Stimulated activated CD8-positive, alpha-beta memory T cell treated with anti-CD3 and anti-CD28 coated beads, Interleukin-4, amount 100 ng/mL, for 1 hour (primary cell): ENCODE results near the gene MYBPHL.

Experiments used
- DNase-seq, 2 donors: peaks; one replicate each; pipeline ENCODE4 v3.0.0-alpha.2; 2020; ENCODE audit warnings: low read depth in 2 of 2, low spot score in 1 of 2

The MYBPHL gene, protein sequence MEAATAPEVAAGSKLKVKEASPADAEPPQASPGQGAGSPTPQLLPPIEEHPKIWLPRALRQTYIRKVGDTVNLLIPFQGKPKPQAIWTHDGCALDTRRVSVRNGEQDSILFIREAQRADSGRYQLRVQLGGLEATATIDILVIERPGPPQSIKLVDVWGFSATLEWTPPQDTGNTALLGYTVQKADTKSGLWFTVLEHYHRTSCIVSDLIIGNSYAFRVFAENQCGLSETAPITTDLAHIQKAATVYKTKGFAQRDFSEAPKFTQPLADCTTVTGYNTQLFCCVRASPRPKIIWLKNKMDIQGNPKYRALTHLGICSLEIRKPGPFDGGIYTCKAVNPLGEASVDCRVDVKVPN

DNA sequence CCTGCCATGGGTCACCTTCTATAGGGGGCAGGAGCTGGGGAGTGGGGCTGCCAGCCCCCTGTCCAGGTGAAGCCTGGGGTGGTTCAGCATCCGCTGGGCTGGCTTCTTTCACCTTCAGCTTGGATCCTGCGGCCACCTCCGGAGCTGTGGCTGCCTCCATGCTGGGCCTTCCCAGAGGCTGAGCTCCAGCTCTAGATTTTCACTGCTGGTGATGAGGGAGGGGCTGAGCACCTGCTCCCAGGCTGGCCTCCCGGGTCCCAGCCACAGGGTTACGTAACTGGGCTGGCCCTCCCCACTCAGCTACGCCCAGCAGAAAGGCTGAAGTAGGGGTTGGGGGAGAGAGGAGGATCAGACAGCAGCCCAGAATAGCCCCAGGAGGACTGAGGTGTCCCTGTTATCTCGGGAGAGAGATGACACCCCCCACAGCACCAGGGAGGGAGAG lies at the start of gene MYBPHL:
MYBPHL (minus strand) TSS at position 180 of the 442 bp plus-strand sequence; CDS start at position 160, 20 bp downstream.
- no peak for DNase-seq

DNA sequence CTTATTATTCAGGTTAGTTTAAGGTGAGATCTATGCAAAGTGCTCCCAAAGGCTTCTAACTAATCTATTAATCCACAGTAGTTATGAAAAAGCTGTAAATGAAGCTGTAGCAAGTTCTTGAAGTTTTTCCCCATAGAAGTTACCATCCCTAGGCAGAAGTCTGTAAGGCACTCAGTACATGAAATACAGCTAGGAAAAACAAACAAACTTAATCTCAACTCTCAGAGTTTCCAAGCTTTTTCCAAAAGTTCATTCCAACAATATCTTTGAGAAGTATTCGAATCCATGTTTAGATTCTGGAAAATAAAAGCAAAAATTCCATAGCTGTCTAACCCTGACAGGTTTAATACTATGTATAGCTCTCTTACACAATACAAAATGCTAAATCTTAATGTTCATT lies 49.7 kb upstream of the MYBPHL start:
- no peak for DNase-seq

DNA sequence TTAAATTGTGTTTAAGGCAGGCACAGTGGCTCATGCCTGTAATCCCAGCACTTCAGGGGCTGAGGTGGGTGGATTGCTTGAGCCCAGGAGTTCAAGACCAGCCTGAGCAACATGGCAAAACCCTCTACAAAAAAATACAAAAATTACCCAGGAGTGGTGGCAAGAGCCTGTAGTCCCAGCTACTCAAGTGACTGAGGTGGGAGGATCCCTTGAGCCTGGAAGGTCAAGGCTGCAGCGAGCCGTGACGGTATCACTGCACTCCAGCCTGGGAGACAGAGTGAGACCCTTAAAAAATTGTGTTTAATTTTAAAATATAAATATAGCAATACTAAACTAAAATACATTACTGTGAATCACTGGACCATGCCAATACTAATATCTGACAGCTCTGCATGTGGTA lies 48.1 kb upstream of the MYBPHL start:
- no peak for DNase-seq

DNA sequence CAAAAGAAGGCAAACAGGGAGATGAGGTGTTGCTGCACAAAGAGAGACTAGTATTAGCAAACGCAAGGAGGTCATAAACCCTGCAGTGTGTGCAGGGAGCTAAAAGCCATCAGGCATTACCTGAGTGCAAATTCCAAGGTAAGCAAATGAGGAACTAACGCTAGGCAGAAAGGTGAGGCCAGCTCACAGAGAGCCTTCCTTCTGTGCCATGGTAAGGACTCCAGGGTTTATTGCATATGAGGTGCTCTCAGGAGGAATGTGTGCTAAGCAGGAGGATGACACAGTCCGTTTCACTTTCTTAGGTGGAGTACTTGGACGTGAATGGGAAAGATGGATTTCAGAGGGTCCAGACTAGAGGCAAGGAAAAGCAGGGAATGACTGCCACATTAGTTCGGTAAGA lies 44.6 kb upstream of the MYBPHL start:
- no peak for DNase-seq

DNA sequence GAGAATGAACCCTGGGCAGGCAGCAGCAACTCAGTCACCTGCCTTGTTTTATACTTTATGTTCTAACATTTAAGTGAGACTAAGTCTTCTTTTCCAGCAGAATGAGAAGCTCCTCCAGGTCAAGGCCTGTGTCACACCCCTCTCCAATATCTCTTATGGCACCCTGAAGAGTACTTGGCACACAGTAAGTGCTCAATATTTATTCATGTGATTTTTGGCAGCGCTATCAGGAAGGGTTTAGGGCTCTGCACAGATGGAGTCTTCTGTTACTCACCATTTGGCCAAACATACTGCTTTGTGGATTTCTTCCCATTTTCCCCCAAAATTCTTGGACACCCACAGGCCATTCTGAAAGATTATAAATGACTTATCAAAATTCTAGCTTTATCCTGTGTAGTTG lies 43.8 kb upstream of the MYBPHL start:
- no peak for DNase-seq

DNA sequence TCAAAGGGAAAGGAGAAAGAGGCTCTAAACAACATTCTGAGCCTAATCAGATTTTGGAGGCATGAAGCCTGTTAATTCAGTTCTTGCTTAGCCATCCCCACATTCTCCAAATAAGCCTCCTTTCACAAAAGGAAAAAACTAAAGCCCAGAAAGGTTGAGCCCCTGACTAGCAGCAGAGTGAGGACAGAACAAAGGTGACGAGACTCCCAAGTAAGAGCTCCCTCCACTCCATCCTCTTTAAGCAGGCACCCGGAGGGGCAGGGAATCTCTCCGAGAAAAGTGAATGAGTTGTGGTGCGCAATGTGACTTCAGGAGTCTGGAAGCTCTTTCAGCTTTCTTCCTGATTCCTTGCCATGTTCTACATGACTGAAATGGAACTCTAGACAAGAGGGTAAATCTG lies 43.4 kb upstream of the MYBPHL start:
- no peak for DNase-seq

DNA sequence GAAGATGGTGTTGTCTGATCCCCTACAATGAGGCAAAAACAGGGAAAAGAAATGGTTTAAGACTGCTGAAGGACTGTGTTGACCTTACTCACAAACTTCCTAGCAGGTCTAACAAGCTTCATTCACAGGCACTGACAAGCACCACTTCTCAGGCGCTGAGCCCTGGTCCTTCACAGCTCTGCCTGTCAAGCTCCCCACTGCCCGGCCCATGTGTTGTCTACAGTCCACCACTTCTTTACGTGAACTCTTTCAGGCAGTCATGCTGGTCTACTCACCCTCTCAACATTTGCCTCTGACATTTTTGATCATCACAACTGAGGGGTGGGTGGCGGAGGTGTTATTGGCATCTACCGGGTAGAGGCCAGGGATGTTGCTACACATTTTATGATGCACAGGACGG lies 40.7 kb upstream of the MYBPHL start:
- no peak for DNase-seq

DNA sequence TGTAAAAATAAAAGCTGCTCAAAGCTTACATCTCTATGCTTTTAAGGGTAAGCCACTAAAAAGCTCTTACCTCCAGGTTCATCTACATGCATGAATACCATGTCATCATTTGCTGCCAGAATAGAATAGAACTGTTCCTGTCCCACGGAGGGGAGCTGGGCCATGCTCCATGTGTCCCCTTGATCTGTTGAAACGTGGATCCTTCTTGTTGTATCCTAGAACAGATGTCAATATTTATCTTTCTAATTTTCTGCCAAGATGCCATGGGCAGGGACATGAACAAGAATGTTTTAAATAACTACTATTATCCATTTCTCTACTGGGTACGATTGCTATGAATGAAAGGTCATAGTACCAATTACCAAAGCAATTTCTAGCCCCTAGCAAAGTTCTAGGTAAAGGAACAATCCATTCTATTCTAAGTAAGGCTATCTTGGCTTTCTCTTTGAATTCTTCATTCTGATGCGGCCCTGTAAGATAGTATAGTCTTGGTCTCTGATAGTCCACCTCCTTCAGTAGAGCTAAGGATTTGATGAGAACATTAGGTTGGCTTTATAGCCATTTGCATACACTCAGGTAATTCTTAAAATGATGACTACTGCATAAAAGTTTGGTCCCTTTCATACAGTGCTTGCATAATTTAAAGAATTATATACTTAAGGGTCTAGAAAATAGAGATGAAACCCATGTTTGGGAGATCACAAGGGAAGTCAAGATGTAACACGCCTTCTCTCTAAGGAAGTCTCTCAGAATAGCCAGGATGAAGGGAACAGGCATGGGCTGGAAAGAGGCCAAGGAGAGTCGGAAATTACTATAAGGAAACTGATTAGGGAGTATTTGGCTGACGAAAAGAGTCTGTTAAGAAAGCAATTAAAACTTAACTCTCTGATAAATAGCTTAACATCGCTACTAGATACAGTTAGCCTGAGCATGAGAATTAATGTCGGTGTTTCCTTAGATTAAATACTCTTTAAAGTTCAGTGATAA lies 35.4 kb upstream of the MYBPHL start:
- DNase-seq, result no peak

DNA sequence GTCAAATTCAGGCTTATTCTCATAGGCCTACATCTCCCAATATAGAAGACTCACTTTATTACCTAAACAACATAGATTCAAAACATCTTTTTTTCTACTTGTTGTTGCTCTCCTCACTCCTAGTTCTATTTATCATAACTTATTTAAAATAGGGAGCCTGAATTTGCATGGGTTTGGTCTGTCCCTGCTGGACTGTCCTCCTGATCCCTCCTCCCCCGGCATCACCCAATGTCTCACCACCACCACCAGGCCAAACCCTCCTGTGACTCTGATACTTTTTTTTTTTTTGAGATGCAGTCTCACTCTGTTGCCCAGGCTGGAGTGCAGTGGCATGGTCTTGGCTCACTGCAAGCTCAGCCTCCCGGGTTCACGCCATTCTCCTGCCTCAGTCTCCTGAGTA lies 31.8 kb upstream of the MYBPHL start:
- no peak for DNase-seq

DNA sequence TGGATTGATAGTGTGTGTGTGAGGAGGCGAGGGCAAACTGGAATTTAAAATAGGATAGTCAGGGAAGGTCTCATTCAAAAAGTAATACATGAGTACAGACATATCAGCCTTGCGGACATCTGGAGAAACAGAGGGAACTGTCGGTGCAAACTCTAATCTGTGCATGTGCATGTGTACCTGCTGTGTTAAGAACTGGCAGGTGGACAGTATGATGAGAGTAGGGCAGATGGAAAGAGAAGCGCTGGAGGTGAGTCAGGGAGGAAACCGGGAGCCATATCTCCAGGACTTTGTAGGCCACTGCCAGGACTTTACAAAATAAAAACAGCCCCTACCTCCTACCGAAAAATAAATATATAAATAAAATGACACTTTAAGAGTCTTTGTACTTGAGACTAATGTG lies 31.3 kb upstream of the MYBPHL start:
- DNase-seq, result no peak

DNA sequence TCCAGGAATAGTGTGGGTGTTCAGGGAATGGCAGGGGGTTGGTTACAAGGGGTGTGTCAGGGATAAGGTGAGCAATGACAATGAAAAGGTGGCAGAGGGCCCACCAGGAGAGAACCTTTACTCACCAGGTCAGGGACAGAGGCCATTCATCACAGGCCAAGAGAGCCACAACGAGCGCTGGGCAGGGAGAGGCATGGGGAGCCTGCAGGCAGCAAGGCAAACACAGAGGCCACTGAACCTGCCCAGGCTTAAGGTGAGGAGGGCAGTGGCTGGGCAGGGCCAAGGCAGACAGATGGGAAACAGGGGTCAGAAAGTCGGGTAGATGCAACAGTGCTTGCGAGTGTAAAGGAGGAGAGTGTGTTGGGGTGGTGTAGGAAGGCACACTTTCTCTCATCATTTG lies 28.3 kb upstream of the MYBPHL start:
- DNase-seq, result no peak

DNA sequence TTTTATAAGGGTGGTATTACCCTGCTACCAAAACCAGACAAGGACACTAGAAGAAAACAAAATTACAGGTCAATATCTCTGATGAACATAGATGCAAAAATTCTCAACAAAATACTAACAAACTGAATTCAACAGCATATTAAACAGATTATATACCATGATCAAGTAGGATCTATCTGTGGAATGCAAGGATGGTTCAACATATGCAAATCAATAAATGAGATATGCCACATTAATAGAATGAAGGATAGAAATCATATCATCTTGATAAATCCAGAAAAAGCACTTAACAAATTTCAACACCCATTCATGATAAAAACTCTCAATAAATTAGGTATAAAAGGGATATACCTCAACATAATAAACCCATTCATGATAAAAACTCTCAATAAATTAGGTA lies 24.3 kb upstream of the MYBPHL start:
- no peak for DNase-seq

DNA sequence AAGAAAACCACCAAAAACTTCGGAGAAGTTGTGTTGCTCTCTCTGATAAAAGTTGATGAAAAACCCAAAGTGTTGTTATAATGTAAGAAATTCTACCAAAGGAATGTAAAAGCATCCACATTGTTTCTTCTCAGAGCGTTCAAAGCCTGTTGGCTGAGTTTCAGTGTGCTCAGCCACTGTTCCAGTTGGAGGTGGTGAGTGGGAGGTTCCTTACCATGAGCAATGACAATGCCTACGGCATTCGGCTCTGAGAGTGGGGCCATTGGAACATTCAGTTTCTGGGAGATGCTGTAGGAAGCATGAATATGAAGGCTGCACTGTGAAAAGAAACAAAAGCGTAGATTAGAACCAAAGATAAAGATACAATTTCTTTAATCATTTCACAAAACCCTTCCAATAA lies 20.5 kb upstream of the MYBPHL start:
- DNase-seq, result no peak

DNA sequence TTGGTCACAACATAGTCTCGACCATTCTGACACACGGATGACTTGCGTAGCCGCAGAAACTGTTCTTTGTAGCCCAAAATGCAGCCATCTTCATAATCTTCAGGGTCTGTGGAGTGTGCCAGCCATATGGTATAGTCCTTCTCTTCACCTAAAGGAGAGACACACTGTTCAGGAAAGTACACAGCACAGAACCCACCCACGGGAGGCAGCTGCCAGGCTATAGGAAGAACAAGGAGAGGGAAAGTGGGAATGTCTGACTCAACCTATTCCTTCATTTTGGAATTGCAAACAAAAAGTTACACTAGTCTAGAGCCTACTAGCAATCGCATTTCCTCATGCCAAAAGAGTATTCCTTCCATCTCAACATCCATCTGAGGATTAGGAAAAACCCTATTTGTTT lies 16.2 kb upstream of the MYBPHL start:
- DNase-seq, result no peak

DNA sequence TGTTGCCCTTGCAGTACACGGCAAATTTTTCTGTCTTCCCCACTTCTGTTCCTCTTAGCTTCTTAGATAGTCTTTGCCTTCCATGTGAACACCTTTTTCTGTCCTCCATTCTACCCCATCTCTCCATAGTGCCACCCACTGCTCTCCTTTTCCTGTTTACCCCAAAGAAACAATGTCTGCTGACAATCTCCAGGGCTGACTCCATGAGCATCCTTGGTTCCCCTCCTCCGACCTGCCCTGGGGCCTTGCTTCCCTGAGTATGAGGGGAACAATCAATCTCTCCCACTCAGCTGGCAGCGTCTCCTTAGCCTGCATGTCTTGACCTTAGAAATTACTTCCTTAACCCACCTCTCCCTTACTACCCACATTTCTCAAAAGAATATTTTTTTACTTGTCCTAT lies 12.3 kb upstream of the MYBPHL start:
- DNase-seq, result no peak

DNA sequence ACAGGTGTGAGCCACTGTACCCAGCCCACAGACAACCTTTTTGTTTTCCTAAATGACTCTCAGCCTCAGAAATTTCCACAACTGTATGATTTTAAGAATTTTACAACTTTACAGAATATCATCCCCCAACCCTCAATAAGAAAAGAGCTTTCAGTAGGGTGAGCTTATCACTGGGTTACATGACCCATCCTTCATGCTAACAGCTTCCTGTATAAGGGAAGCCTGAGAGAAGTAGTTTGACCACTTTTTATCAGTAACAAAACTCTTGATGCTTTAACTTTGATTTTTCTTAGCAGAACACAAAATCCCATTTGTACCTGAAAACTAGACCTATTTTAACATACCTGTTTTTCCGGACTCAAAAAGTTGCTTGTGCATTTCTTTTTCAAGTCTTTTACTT lies 9.7 kb upstream of the MYBPHL start:
- no peak for DNase-seq

DNA sequence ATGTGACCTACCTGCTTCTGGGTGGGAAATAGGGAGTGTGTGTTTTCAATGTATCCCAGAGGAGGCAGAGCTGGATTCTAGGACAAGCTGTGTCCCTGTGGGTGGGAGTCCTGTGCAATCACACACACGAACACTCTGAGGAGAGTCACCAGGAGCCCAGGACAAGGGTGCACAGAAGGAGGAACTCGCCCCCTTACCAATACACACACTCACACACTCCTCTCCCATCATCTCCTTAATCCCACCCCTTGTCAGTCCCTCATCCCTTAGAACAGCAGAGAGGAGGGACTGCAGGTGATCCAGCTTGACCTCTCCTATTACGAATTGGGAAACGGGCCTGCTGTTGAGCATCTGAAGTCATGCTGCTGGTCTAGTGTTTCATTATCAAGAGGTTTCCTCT lies 8.5 kb upstream of the MYBPHL start:
- DNase-seq, result no peak

DNA sequence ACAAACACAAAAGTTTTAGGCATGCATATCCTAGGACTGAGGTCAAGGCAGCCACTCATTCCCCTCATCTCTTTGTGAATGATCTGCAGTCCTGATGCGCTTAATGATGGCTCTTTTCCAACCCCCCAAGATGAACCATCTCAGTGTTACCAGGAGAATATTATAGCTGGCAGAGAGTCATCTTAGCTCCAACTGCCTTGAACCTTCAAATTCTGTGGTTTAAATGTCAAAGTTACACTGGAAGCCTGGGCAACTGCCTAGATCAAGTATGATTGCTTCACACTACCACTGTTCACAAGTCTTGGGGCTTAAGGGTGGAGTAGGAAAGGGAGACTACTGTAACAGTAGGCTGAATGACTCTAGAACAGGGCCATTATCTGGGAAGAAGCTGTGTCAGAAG lies 8.0 kb upstream of the MYBPHL start:
- DNase-seq, result no peak

DNA sequence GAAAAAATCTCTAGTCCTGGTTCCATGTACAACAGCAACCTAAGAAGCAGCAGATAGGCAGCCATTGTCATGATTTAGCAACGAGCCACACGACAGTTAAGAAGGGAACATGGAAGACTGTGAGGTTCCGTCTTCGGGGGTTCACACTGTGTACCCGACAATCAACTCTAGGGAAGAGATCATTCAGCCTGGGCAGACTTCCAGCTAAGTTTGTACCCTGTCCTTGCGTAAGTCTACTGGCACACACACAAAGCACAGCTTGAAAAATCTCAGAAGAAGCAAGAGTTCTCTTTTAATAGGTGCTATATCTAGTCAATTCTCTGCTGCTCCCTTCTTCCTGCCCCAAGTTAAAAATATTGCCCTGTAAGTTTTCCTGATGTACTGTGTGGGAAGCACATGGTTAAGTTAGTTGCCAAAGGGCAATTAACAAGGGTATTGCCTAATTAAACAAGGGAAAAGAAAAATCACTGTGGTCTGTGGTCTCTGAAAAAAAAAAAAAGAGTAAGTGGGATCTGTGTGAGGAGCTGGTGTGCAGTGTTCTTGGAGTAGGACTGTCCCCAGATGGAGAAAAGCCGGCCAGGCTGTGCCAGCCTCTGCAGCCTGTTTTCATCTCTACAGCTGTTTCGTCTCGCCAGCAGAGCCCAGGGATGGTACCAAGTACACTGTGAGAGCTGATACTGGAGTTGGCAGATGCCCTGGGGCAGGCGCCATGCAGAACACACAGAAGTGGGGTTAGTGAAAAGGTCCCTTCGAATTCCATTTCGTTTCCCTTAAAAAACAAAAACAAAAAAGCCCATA lies 6.4 kb upstream of the MYBPHL start:
- DNase-seq, result no peak

DNA sequence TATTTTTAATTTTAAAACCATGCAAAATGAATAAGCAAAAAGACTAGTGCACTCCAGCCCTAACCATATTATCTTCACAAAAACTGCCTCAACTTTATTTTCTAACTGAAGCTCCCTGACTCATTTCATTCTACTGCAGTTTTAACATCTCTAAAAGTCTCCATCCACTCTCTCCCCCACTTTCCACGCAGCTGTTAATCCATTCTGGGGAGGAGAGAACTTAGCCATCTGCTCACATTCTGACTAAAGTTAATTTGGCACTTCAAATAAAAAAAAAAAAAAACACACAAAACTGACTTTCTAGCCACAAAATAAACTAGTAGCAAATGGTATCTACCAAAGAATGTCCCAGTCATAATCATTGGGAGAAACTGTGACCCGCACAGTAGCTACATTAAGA lies 5.4 kb upstream of the MYBPHL start:
- DNase-seq, result no peak

DNA sequence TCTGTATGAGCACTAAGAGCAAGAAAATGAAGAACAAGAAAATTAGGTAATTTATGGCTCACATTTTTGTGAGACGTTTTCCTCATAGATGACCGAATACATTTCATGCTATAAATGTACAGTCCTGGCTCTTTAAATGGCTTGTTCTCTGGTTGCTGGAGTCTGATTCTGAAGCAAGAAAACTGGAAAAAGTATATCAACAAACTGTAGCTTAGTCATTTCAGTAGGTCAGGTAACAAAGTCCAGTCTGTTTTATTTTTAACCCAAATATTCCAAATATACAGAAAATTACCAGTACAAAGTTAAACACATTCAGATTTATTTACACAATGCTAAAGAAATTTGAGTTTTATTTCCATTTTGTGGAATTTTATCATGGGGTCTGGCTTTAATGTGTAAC lies 2.5 kb upstream of the MYBPHL start:
- no peak for DNase-seq
